Measurements from ENCODE around the gene ARHGAP26.

GRCh38 chr5:143207058-143207457 is 436.9 kb downstream of the ARHGAP26 start:
- TF ChIP-seq, protein P1, sequence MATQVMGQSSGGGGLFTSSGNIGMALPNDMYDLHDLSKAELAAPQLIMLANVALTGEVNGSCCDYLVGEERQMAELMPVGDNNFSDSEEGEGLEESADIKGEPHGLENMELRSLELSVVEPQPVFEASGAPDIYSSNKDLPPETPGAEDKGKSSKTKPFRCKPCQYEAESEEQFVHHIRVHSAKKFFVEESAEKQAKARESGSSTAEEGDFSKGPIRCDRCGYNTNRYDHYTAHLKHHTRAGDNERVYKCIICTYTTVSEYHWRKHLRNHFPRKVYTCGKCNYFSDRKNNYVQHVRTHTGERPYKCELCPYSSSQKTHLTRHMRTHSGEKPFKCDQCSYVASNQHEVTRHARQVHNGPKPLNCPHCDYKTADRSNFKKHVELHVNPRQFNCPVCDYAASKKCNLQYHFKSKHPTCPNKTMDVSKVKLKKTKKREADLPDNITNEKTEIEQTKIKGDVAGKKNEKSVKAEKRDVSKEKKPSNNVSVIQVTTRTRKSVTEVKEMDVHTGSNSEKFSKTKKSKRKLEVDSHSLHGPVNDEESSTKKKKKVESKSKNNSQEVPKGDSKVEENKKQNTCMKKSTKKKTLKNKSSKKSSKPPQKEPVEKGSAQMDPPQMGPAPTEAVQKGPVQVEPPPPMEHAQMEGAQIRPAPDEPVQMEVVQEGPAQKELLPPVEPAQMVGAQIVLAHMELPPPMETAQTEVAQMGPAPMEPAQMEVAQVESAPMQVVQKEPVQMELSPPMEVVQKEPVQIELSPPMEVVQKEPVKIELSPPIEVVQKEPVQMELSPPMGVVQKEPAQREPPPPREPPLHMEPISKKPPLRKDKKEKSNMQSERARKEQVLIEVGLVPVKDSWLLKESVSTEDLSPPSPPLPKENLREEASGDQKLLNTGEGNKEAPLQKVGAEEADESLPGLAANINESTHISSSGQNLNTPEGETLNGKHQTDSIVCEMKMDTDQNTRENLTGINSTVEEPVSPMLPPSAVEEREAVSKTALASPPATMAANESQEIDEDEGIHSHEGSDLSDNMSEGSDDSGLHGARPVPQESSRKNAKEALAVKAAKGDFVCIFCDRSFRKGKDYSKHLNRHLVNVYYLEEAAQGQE (IDR thresholded peaks at IDR 0.05; ENCODE audit: insufficient read depth in 1 of 2, low read depth in 2 of 2, low read length in 2 of 2) = no peak
- TF ChIP-seq POLR2AphosphoS5 (IDR thresholded peaks at IDR 0.05; ENCODE audit: low read depth, low read length) (no peak), FOXP2 (optimal IDR thresholded peaks at IDR 0.05; ENCODE audit: borderline replicate concordance, extremely low read depth, extremely low read length, insufficient read depth) (no peak), TAF1 (IDR thresholded peaks at IDR 0.05; ENCODE audit: borderline replicate concordance, insufficient read depth, low read length) (no peak), SIN3A (IDR thresholded peaks at IDR 0.05; ENCODE audit: borderline replicate concordance, insufficient read depth, low read length) (no peak)

Data from PFSK-1 (cell line).